ENCODE results near the gene CARD10. TPM values are rescaled to one million over a fixed set of nuclear protein-coding genes. Genes with fewer than 3 reads are reported as not detected.

CARD10 gene
- total RNA-seq, 1 experiment from 2014 or later, result 26.5 TPM

DNA sequence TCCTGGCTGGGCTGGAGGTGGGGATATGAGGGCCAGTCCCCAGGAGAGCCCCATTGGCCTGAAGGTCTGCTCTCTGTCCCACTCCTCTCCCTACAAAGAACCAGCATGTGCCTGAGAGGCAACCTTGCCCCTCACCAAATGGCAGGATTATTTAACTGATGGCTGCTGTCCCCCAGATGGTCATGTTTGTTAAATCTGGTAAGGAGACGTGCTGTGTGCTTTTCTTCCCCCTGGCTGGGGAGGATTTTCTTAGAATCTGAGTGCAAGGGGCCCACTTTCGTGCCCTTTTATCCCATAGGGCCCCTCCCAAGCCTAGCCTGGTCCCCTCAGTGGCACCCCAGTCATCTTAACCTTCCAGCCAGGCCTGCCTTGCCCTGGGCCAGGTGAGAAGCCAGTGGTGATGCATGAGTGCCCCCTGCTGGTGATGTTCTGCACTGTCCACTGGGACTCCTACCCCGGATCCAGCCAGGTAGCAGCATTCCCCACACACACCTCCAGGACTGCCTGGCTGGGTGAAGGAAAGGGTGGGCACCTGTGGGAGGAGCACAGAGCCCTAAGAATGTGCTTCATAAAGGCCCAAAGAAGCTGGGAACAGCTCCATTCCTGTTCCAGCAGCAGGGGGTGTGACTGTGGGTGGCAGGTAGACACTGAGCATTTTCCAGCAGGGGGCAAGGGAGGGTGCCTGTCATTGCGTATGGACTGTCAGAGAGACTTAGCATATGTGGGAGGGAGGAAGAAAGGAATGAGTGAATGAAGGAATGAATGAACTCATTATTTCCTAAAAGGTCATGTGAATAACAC lies 61.9 kb downstream of the CARD10 start:
- Histone ChIP-seq H3K9me3 (no peaks in the 10 kb centered on the region), H3K4me1 (peaks cover 35% of the 10 kb centered on the region), H3K4me3 (ENCODE audit: low read depth, low read length) (no peak overlapping the region), H3K27me3 (replicated peaks; ENCODE audit: control insufficient read depth, insufficient read depth, low read length) (no peaks in the 10 kb centered on the region), H3K36me3 (ENCODE audit: control insufficient read depth, insufficient read depth, low read length) (no peaks in the 10 kb centered on the region)
- H3K9me3 Mint-ChIP-seq (ENCODE audit: unreplicated experiment), result no peaks in the 10 kb centered on the region
- peaks cover 40% of the 10 kb centered on the region for H3K4me1 Mint-ChIP-seq (ENCODE audit: low read depth, unreplicated experiment)
- ChIA-PET CTCF (interaction anchor here (0.6 to 5.2 kb wide), 5 partner anchors 15 to 181 kb away, joined by 3 to 49 read pairs (median 5); no protein-coding TSS in a partner anchor), POLR2A (no interaction called here)
- TF ChIP-seq, protein P1, sequence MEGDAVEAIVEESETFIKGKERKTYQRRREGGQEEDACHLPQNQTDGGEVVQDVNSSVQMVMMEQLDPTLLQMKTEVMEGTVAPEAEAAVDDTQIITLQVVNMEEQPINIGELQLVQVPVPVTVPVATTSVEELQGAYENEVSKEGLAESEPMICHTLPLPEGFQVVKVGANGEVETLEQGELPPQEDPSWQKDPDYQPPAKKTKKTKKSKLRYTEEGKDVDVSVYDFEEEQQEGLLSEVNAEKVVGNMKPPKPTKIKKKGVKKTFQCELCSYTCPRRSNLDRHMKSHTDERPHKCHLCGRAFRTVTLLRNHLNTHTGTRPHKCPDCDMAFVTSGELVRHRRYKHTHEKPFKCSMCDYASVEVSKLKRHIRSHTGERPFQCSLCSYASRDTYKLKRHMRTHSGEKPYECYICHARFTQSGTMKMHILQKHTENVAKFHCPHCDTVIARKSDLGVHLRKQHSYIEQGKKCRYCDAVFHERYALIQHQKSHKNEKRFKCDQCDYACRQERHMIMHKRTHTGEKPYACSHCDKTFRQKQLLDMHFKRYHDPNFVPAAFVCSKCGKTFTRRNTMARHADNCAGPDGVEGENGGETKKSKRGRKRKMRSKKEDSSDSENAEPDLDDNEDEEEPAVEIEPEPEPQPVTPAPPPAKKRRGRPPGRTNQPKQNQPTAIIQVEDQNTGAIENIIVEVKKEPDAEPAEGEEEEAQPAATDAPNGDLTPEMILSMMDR (IDR thresholded peaks at IDR 0.05; ENCODE audit: insufficient read depth in 1 of 2, low read depth in 1 of 2, low read length in 1 of 2, severe bottlenecking in 1 of 2, unreplicated experiment in 1 of 2), result peak; percentile 92 to 98
- intact Hi-C loops (cut with micrococcal nuclease; ENCODE audit: unreplicated experiment), result loop anchor here (1.0 to 10.0 kb wide), 6 partner anchors 25 to 382 kb away; no protein-coding TSS in a partner anchor
- no peak overlapping the region for H3K4me3 Mint-ChIP-seq (ENCODE audit: unreplicated experiment)
- DNase-seq, result peak; percentile 84 to 92
- no peaks in the 10 kb centered on the region for H3K27me3 Mint-ChIP-seq (ENCODE audit: insufficient read depth, unreplicated experiment)
- H3K36me3 Mint-ChIP-seq (ENCODE audit: insufficient read depth, unreplicated experiment), result peaks cover 13% of the 10 kb centered on the region
- no TSS peak for BruUV-seq (replicated peaks)
- peak overlapping the region; percentile 94 for H3K27ac Mint-ChIP-seq (ENCODE audit: unreplicated experiment)

DNA sequence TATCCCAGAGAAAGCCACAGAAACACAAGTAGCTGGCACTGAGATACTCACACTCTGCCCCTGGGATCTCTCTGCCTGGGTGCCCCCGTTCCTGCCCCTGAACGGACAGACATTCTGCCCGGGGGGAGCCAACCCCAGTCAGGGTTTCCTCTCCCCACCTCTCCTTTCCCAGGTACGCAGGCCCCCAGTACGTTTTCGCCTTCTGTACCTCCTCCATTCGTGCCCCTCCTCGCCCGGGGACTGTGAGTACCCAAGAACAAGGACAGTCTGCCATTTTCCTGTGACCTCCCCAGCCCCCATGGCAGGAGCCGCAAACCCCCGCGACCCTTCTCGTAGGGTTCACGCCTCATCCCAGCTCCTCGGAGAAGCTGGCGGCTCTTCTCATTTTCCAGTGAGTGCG lies 62.9 kb downstream of the CARD10 start:
- no TSS peak for BruUV-seq (replicated peaks)
- no peaks in the 10 kb centered on the region for H3K36me3 ChIP-seq (ENCODE audit: control insufficient read depth, insufficient read depth, low read length)
- no peak for DNase-seq
- no peak overlapping the region for H3K4me3 ChIP-seq (ENCODE audit: low read depth, low read length)
- peaks cover 39% of the 10 kb centered on the region for H3K4me1 ChIP-seq
- TF ChIP-seq, protein P1 (IDR thresholded peaks at IDR 0.05; ENCODE audit: insufficient read depth in 1 of 2, low read depth in 1 of 2, low read length in 1 of 2, severe bottlenecking in 1 of 2, unreplicated experiment in 1 of 2), result no peak
- intact Hi-C loops (cut with micrococcal nuclease; ENCODE audit: unreplicated experiment), result loop anchor here (5.0 to 10.0 kb wide), 3 partner anchors 189 to 382 kb away; no protein-coding TSS in a partner anchor
- Mint-ChIP-seq H3K27me3 (ENCODE audit: insufficient read depth, unreplicated experiment) (no peaks in the 10 kb centered on the region), H3K27ac (ENCODE audit: unreplicated experiment) (peak overlapping the region; percentile 94), H3K4me3 (ENCODE audit: unreplicated experiment) (no peak overlapping the region), H3K4me1 (ENCODE audit: low read depth, unreplicated experiment) (peaks cover 40% of the 10 kb centered on the region), H3K36me3 (ENCODE audit: insufficient read depth, unreplicated experiment) (peaks cover 13% of the 10 kb centered on the region), H3K9me3 (ENCODE audit: unreplicated experiment) (no peaks in the 10 kb centered on the region)
- no peaks in the 10 kb centered on the region for H3K9me3 ChIP-seq
- CTCF ChIA-PET, result interaction anchor here (1.2 to 5.2 kb wide), 6 partner anchors 15 to 196 kb away, joined by 3 to 49 read pairs (median 5); no protein-coding TSS in a partner anchor
- POLR2A ChIA-PET, result interaction anchor here (0.6 kb wide), 1 partner anchor 130 kb away, joined by 3 read pairs; no protein-coding TSS in a partner anchor
- no peaks in the 10 kb centered on the region for H3K27me3 ChIP-seq (replicated peaks; ENCODE audit: control insufficient read depth, insufficient read depth, low read length)

DNA sequence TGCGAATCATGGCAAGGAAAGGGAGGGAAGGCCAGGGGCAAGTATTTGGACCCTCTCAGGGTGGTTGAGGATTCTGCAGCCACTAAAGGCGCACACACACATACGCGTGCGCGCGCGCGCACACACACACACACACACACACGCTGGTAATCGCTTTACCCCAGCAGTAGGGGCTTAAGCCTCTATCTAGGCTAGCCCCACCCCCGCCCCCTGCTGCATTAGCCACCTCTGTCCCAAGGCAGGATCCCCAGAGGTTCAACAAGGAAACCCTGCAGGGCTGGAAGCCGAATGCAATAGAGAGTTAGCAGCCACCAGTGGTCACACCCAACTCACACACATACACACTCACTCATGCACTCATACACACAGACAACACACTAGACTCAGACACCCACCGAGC lies 63.3 kb downstream of the CARD10 start:
- no TSS peak for BruUV-seq (replicated peaks)
- H3K4me3 Mint-ChIP-seq (ENCODE audit: unreplicated experiment), result no peak overlapping the region
- TF ChIP-seq, protein P1 (IDR thresholded peaks at IDR 0.05; ENCODE audit: insufficient read depth in 1 of 2, low read depth in 1 of 2, low read length in 1 of 2, severe bottlenecking in 1 of 2, unreplicated experiment in 1 of 2), result no peak
- peaks cover 40% of the 10 kb centered on the region for H3K4me1 Mint-ChIP-seq (ENCODE audit: low read depth, unreplicated experiment)
- H3K36me3 Mint-ChIP-seq (ENCODE audit: insufficient read depth, unreplicated experiment), result peaks cover 13% of the 10 kb centered on the region
- no peaks in the 10 kb centered on the region for H3K27me3 Mint-ChIP-seq (ENCODE audit: insufficient read depth, unreplicated experiment)
- Histone ChIP-seq H3K27me3 (replicated peaks; ENCODE audit: control insufficient read depth, insufficient read depth, low read length) (no peaks in the 10 kb centered on the region), H3K4me3 (ENCODE audit: low read depth, low read length) (no peak overlapping the region), H3K9me3 (no peaks in the 10 kb centered on the region), H3K36me3 (ENCODE audit: control insufficient read depth, insufficient read depth, low read length) (no peaks in the 10 kb centered on the region), H3K4me1 (peaks cover 39% of the 10 kb centered on the region)
- H3K27ac Mint-ChIP-seq (ENCODE audit: unreplicated experiment), result peak overlapping the region; percentile 94
- intact Hi-C loops (cut with micrococcal nuclease; ENCODE audit: unreplicated experiment), result loop anchor here (5.0 to 10.0 kb wide), 3 partner anchors 189 to 381 kb away; no protein-coding TSS in a partner anchor
- no peak for DNase-seq
- POLR2A ChIA-PET, result no interaction called here
- CTCF ChIA-PET, result interaction anchor here (1.2 to 5.2 kb wide), 6 partner anchors 24 to 196 kb away, joined by 3 to 49 read pairs (median 4); no protein-coding TSS in a partner anchor
- no peaks in the 10 kb centered on the region for H3K9me3 Mint-ChIP-seq (ENCODE audit: unreplicated experiment)
